Osteoblast (primary cell): Measurements from ENCODE around the gene PAQR4. TPM values are rescaled to one million over a fixed set of nuclear protein-coding genes. Genes with fewer than 3 reads are reported as not detected.

Source experiments
- DNase-seq: peaks from one replicate; pipeline ENCODE4 v3.0.0; 2011; ENCODE audit warnings: low spot score, mixed read lengths; ENCODE audit not compliant: insufficient read length; ENCODE audit errors: missing footprints
- H2AFZ ChIP-seq: 2 replicates; pipeline ENCODE4 v1.6.0; 2011; ENCODE audit warnings: mild to moderate bottlenecking, low read length
- H3K27ac ChIP-seq: 2 replicates; pipeline ENCODE4 v1.5.1; 2011; ENCODE audit warnings: mild to moderate bottlenecking, low read depth, low read length, moderate library complexity
- H3K27me3 ChIP-seq: 2 replicates; pipeline ENCODE4 v1.6.0; 2012; ENCODE audit warnings: mild to moderate bottlenecking, control low read depth, inconsistent platforms, low read length, moderate library complexity; ENCODE audit not compliant: insufficient read depth
- H3K36me3 ChIP-seq: 2 replicates; pipeline ENCODE4 v1.5.1; 2011; ENCODE audit warnings: mild to moderate bottlenecking, low read length, control low read depth, moderate library complexity; ENCODE audit not compliant: insufficient read depth
- H3K4me1 ChIP-seq: 2 replicates; pipeline ENCODE4 v1.5.1; 2011; ENCODE audit warnings: mild to moderate bottlenecking, low read length, control low read depth, moderate library complexity; ENCODE audit not compliant: insufficient read depth
- H3K4me2 ChIP-seq: 2 replicates; pipeline ENCODE4 v1.6.0; 2011; ENCODE audit warnings: mild to moderate bottlenecking, low read length; ENCODE audit not compliant: insufficient read depth
- H3K4me3 ChIP-seq: fragments of 200-600 bp; sonication (generic); 3 replicates; pipeline ENCODE4 v1.5.1; 2012; ENCODE audit warnings: mild to moderate bottlenecking, low read length, inconsistent platforms; ENCODE audit not compliant: insufficient read depth
- H3K79me2 ChIP-seq: 2 replicates; pipeline ENCODE4 v1.6.0; 2012; ENCODE audit warnings: mild to moderate bottlenecking, low read length, control low read depth, inconsistent platforms; ENCODE audit not compliant: insufficient read depth
- H3K9me3 ChIP-seq: 2 replicates; pipeline ENCODE4 v1.5.1; 2011; ENCODE audit warnings: low read depth, low read length, control low read depth
- H4K20me1 ChIP-seq: 2 replicates; pipeline ENCODE4 v1.6.0; 2012; ENCODE audit warnings: mild to moderate bottlenecking, low read length, control low read depth; ENCODE audit not compliant: insufficient read depth
- CTCF ChIP-seq: IDR thresholded peaks from 2 replicates; pipeline ENCODE4 v1.5.1; 2011; ENCODE audit warnings: mild to moderate bottlenecking, low read depth, low read length, moderate library complexity; ENCODE audit errors: extremely low read depth
- total RNA-seq: library from RNA; depleted of rRNA; stranded (reverse); fragments of >200 nt; gene quantifications from 2 replicates; pipeline ENCODE4 v1.2.3, GENCODE V29; 2012

PAQR4 gene
- total RNA-seq, 1 donor = 1.8 TPM

- Histone ChIP-seq H3K27ac (no peak overlapping the region), H3K27me3 (peaks cover 59% of the 10 kb centered on the region), H4K20me1 (no peaks in the 10 kb centered on the region), H3K4me2 (no peak overlapping the region), H3K9me3 (no peaks in the 10 kb centered on the region), H2AFZ (no peak overlapping the region), H3K36me3 (no peaks in the 10 kb centered on the region), H3K4me3 (no peak overlapping the region), H3K4me1 (no peaks in the 10 kb centered on the region), H3K79me2 (no peaks in the 10 kb centered on the region)
- no peak for DNase-seq
- TF ChIP-seq CTCF = no peak
Observed at GRCh38 chr16:3013491-3013951, 44.4 kb downstream of the PAQR4 start.

GRCh38 chr16:3013998-3014690 lies 45.0 kb downstream of the PAQR4 start:
- no peak overlapping the region for H3K4me3 ChIP-seq
- no peaks in the 10 kb centered on the region for H4K20me1 ChIP-seq
- no peaks in the 10 kb centered on the region for H3K79me2 ChIP-seq
- no peaks in the 10 kb centered on the region for H3K9me3 ChIP-seq
- TF ChIP-seq CTCF = no peak
- DNase-seq = no peak
- H3K4me2 ChIP-seq = no peak overlapping the region
- H3K27me3 ChIP-seq = peaks cover 53% of the 10 kb centered on the region
- H3K36me3 ChIP-seq = no peaks in the 10 kb centered on the region
- H3K27ac ChIP-seq = no peak overlapping the region
- no peak overlapping the region for H2AFZ ChIP-seq
- no peaks in the 10 kb centered on the region for H3K4me1 ChIP-seq

GRCh38 chr16:3014971-3015370 lies 45.8 kb downstream of the PAQR4 start:
- Histone ChIP-seq H3K4me2 (no peak overlapping the region), H3K9me3 (no peaks in the 10 kb centered on the region), H3K27ac (no peak overlapping the region), H4K20me1 (no peaks in the 10 kb centered on the region), H3K4me1 (no peaks in the 10 kb centered on the region), H3K4me3 (no peak overlapping the region), H3K27me3 (peaks cover 45% of the 10 kb centered on the region), H2AFZ (no peak overlapping the region), H3K79me2 (no peaks in the 10 kb centered on the region), H3K36me3 (no peaks in the 10 kb centered on the region)
- TF ChIP-seq CTCF = no peak
- DNase-seq = no peak

GRCh38 chr16:3015865-3016521 lies 46.8 kb downstream of the PAQR4 start:
- DNase-seq = no peak
- H3K27me3 ChIP-seq = peaks cover 36% of the 10 kb centered on the region
- H3K9me3 ChIP-seq = no peaks in the 10 kb centered on the region
- H3K27ac ChIP-seq = no peak overlapping the region
- H3K79me2 ChIP-seq = no peaks in the 10 kb centered on the region
- H3K4me3 ChIP-seq = no peak overlapping the region
- H4K20me1 ChIP-seq = peaks cover 3% of the 10 kb centered on the region
- no peaks in the 10 kb centered on the region for H3K36me3 ChIP-seq
- no peaks in the 10 kb centered on the region for H3K4me1 ChIP-seq
- no peak overlapping the region for H2AFZ ChIP-seq
- TF ChIP-seq CTCF = no peak
- no peak overlapping the region for H3K4me2 ChIP-seq
